Pons (tissue), 1 donor: ENCODE data around the gene TCFL5.

Experiments
- DNase-seq: peaks from one replicate; pipeline ENCODE4 v3.0.0-alpha.2; 2016; ENCODE audit warnings: low spot score

Gene TCFL5

GRCh38 chr20:62822239-62822787 is 39.3 kb downstream of the TCFL5 start:
- no peak for DNase-seq

- DNase-seq = no peak
Observed at GRCh38 chr20:62821726-62822210, 39.9 kb downstream of the TCFL5 start.

GRCh38 chr20:62820962-62821725 is 40.5 kb downstream of the TCFL5 start:
- no peak for DNase-seq

GRCh38 chr20:62820208-62820961 is 41.2 kb downstream of the TCFL5 start:
- peak; percentile 64 for DNase-seq

GRCh38 chr20:62819494-62820174 is 42.0 kb downstream of the TCFL5 start:
- no peak for DNase-seq

GRCh38 chr20:62818592-62819493 is 42.8 kb downstream of the TCFL5 start:
- DNase-seq = peak; percentile 84

GRCh38 chr20:62817975-62818591 is 43.5 kb downstream of the TCFL5 start:
- DNase-seq = no peak

- peak; percentile 68 for DNase-seq
Observed at GRCh38 chr20:62816884-62817873, 44.4 kb downstream of the TCFL5 start, which contains the start of gene COL9A3. Gene COL9A3 (plus strand): TSS chr20:62817050. CDS start chr20:62817065, 15 bp downstream.

GRCh38 chr20:62816031-62816883 is 45.4 kb downstream of the TCFL5 start:
- no peak for DNase-seq

- DNase-seq = no peak
Observed at GRCh38 chr20:62815066-62815991, 46.3 kb downstream of the TCFL5 start.

GRCh38 chr20:62814709-62815065 is 46.9 kb downstream of the TCFL5 start:
- DNase-seq = no peak

GRCh38 chr20:62814060-62814708 is 47.4 kb downstream of the TCFL5 start:
- DNase-seq = no peak

- DNase-seq = no peak
Observed at GRCh38 chr20:62813588-62813987, 48.0 kb downstream of the TCFL5 start.

- no peak for DNase-seq
Observed at GRCh38 chr20:62812907-62813200, 48.8 kb downstream of the TCFL5 start.

GRCh38 chr20:62812181-62812906 is 49.3 kb downstream of the TCFL5 start:
- DNase-seq = no peak

GRCh38 chr20:62811720-62812119 is 49.9 kb downstream of the TCFL5 start:
- no peak for DNase-seq
